Epithelial cell of proximal tubule (primary cell): ENCODE data around the gene CST4. TPM values are rescaled to one million over a fixed set of nuclear protein-coding genes. Genes with fewer than 3 reads are reported as not detected.

ENCODE experiments used
- DNase-seq: peaks from one replicate; pipeline ENCODE4 v3.0.0-alpha.2; 2011; ENCODE audit warnings: low read depth
- H3K4me3 ChIP-seq: 2 replicates; pipeline ENCODE4 v1.5.1; 2011; ENCODE audit warnings: low read depth, mild to moderate bottlenecking, low read length
- total RNA-seq: library from RNA; depleted of rRNA; stranded (reverse); fragments of >200 nt; gene quantifications from 2 replicates; pipeline ENCODE4 v1.2.3, GENCODE V29; 2015
- TF ChIP-seq, protein P1 (sequence below): conservative IDR thresholded peaks from 2 replicates; pipeline ENCODE4 v1.5.1; 2012; ENCODE audit warnings: low read depth, mild to moderate bottlenecking, low read length

The CST4 gene
- total RNA-seq, 1 donor from 2014 or later = not detected

- no peak overlapping the region for H3K4me3 ChIP-seq
- TF ChIP-seq, protein P1, sequence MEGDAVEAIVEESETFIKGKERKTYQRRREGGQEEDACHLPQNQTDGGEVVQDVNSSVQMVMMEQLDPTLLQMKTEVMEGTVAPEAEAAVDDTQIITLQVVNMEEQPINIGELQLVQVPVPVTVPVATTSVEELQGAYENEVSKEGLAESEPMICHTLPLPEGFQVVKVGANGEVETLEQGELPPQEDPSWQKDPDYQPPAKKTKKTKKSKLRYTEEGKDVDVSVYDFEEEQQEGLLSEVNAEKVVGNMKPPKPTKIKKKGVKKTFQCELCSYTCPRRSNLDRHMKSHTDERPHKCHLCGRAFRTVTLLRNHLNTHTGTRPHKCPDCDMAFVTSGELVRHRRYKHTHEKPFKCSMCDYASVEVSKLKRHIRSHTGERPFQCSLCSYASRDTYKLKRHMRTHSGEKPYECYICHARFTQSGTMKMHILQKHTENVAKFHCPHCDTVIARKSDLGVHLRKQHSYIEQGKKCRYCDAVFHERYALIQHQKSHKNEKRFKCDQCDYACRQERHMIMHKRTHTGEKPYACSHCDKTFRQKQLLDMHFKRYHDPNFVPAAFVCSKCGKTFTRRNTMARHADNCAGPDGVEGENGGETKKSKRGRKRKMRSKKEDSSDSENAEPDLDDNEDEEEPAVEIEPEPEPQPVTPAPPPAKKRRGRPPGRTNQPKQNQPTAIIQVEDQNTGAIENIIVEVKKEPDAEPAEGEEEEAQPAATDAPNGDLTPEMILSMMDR = no peak
- DNase-seq = no peak
Measured at GRCh38 chr20:23652371-23652770, 36.5 kb downstream of the CST4 start.

DNA sequence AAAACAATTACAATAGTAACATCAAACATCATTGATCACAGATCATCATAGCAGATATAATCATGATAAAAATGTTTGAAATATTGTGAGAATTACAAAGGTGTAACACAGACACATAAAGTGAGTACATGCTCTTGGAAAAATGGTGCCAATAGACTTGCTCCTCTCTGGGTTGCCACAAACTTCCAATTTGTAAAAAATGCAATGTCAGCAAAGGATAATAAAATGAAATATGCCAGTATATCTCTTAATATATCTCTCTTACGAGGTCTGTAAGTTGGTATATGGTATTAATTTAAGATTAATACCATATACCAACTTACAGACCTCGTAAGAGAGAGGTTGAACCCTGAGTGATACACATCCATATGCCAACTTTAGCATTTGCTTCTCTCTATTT lies 37.7 kb downstream of the CST4 start:
- no peak overlapping the region for H3K4me3 ChIP-seq
- no peak for DNase-seq
- TF ChIP-seq, protein P1 = no peak

DNA sequence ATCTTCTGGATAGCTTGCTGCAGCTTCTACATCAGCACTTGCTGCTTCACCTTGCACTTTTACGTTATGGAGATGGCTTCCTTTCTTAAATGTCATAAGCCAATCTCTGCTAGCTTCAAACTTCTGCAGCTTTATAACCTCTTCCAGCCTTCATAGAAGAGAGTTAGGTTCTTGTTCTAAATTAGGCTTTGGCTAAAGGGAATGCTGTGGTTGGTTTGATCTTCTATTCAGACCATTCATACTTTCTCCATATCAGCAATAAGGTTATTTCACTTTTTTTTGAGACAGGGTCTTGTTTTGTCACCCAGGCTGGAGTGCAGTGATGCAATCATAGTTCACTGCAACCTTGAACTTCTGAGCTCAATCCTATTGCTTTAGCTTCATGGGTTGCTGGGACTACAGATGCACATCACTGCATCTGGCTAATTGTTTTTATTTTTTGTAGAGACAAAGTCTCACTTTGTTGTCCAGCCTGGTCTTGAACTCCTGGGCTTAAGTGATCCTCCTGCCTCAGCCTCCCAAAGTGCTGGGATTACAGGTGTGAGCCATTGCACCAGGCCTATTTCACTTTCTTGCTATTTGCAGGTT lies 38.9 kb downstream of the CST4 start:
- TF ChIP-seq, protein P1 = no peak
- no peak overlapping the region for H3K4me3 ChIP-seq
- no peak for DNase-seq

- no peak for DNase-seq
Measured at GRCh38 chr20:23649242-23649641, 39.6 kb downstream of the CST4 start.

DNA sequence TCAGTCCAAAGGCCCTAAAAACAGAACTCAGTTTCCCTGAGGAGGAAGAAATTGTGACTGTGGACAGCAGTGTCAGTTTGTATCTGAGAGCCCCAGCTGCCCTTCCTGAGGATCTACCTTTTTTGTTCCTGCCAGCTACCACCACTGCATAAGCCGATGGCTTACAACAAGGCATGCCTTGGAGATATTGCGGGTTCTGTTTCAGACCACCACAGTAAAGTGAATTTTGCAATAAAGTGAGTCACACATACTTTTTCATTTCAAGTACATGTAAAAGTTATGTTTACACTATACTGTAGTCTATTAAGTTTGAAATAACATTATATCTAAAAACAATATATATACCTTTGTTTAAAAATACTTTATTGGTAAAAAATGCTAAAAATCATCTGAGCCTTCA lies 41.5 kb downstream of the CST4 start:
- H3K4me3 ChIP-seq = no peak overlapping the region
- TF ChIP-seq, protein P1 = no peak
- DNase-seq = no peak

More at GRCh38 chr20:23649242-23649641, 39.6 kb downstream of the CST4 start:
- no peak overlapping the region for H3K4me3 ChIP-seq
- TF ChIP-seq, protein P1 = no peak

- no peak for DNase-seq
- H3K4me3 ChIP-seq = no peak overlapping the region
- TF ChIP-seq, protein P1 = no peak
Measured at GRCh38 chr20:23646106-23646873, 42.5 kb downstream of the CST4 start.
